HepG2 (cell line): ENCODE data around the gene RAP2A. TPM values are rescaled to one million over a fixed set of nuclear protein-coding genes. Genes with fewer than 3 reads are reported as not detected.

Source experiments
- ATAC-seq: fragments of 200-7000 bp; cut with Tn5 transposase; 3 replicates; pipeline ENCODE4 v1.9.1; 2020; ENCODE audit warnings: mild to moderate bottlenecking, moderate library complexity
- BruUV-seq: library from RNA; stranded (reverse); fragments of 400-500 nt; replicated peaks from 2 replicates; lab custom pipeline; 2021; lab: Mats Ljungman, UMichigan
- CTCF ChIA-PET: fragments of 300-600 bp; formaldehyde crosslinking; extraction: SDS; loops from one replicate; lab custom pipeline; 2021; ENCODE audit warnings: low total read pairs, inconsistent platforms, low intra/inter-chr PET ratio; lab: Yijun Ruan, JAX
- POLR2A ChIA-PET: fragments of 350-600 bp; sonication (Branson Sonifier 250); formaldehyde crosslinking; loops from one replicate; lab custom pipeline; 2020; ENCODE audit warnings: antibody characterized with exemption, inconsistent platforms; lab: Yijun Ruan, JAX
- DNase-seq: peaks from one replicate; pipeline ENCODE4 v3.0.0-alpha.2; 2015; ENCODE audit warnings: low spot score
- FAIRE-seq: peaks from 3 replicates; lab custom pipeline; 2011; peaks lifted over from hg19 to GRCh38; lab: Jason Lieb, UNC
- H2AFZ ChIP-seq: one replicate; pipeline ENCODE4 v1.6.1; 2011; ENCODE audit warnings: low read length, inconsistent platforms
- H3K27ac ChIP-seq: fragments of 300-600 bp; 3 replicates; pipeline ENCODE4 v1.8.0; 2011; ENCODE audit warnings: mixed run types, mild to moderate bottlenecking, mixed read lengths, low read length, inconsistent platforms; ENCODE audit not compliant: insufficient read depth; ENCODE audit errors: extremely low read length
- H3K27me3 ChIP-seq, 2 experiments: fragments of 200-600 bp in 1 of 2; 2 replicates in 1 of 2; 3 replicates in 1 of 2; pipeline versions ENCODE4 v1.6.0 to v1.8.0; 2011; ENCODE audit warnings: low read length in 2 of 2, mild to moderate bottlenecking in 2 of 2, moderate library complexity in 2 of 2, inconsistent platforms in 1 of 2; ENCODE audit not compliant: insufficient read depth in 2 of 2, control insufficient read depth in 1 of 2
- H3K36me3 ChIP-seq, 2 experiments: fragments of 200-600 bp in 1 of 2; replicated peaks in 1 of 2; 2 replicates in 1 of 2; 3 replicates in 1 of 2; pipeline versions ENCODE4 v1.5.1 to v1.8.0; 2011; ENCODE audit warnings: low read length in 2 of 2, inconsistent platforms in 1 of 2; ENCODE audit not compliant: insufficient read depth in 2 of 2, control insufficient read depth in 1 of 2
- H3K4me1 ChIP-seq: 2 replicates; pipeline ENCODE4 v1.5.1; 2012; ENCODE audit warnings: low read length, inconsistent platforms; ENCODE audit not compliant: insufficient read depth
- H3K4me2 ChIP-seq: 2 replicates; pipeline ENCODE4 v1.6.0; 2011; ENCODE audit warnings: low read depth, low read length, inconsistent platforms
- H3K4me3 ChIP-seq, 3 experiments: fragments of 200-600 bp in 1 of 3; sonication (generic), shearing (Covaris generic) in 1 of 3; replicated peaks in 1 of 3; 2 replicates each; pipeline ENCODE4 v1.5.1; 2011 to 2016; ENCODE audit warnings: low read length in 3 of 3, inconsistent platforms in 2 of 3, low read depth in 2 of 3, mild to moderate bottlenecking in 2 of 3, control low read depth in 1 of 3, mixed read lengths in 1 of 3; ENCODE audit not compliant: insufficient read depth in 1 of 3
- H3K79me2 ChIP-seq: one replicate; pipeline ENCODE4 v1.6.1; 2011; ENCODE audit warnings: low read length, inconsistent platforms; ENCODE audit not compliant: insufficient read depth
- H3K9ac ChIP-seq: 2 replicates; pipeline ENCODE4 v1.6.0; 2011; ENCODE audit warnings: mild to moderate bottlenecking, low read depth, low read length, inconsistent platforms; ENCODE audit not compliant: insufficient read depth
- H3K9me3 ChIP-seq: 2 replicates; pipeline ENCODE4 v1.5.1; 2012; ENCODE audit warnings: mild to moderate bottlenecking, low read length
- H4K20me1 ChIP-seq: 2 replicates; pipeline ENCODE4 v1.6.0; 2011; ENCODE audit warnings: inconsistent platforms, mild to moderate bottlenecking, low read length, moderate library complexity; ENCODE audit not compliant: insufficient read depth
- ATF2 ChIP-seq: sonication (generic); formaldehyde crosslinking; IDR thresholded peaks from 2 replicates; pipeline ENCODE4 v1.4.0; 2020; ENCODE audit warnings: missing genetic modification reagents
- DR1 ChIP-seq: sonication (generic); formaldehyde crosslinking; IDR thresholded peaks from 2 replicates; pipeline ENCODE4 v1.8.0; 2021; ENCODE audit warnings: mild to moderate bottlenecking, missing genetic modification reagents, inconsistent platforms
- GABPA ChIP-seq, 2 experiments: IDR thresholded peaks; 2 replicates each; pipeline ENCODE4 v1.6.1; 2011 to 2016; ENCODE audit warnings: low read depth in 2 of 2, low read length in 1 of 2, missing biosample characterization in 1 of 2, missing genetic modification characterization in 1 of 2
- HOMEZ ChIP-seq: IDR thresholded peaks from 2 replicates; pipeline ENCODE4 v1.6.1; 2016; ENCODE audit warnings: low read depth
- ISL2 ChIP-seq: sonication (generic); formaldehyde crosslinking; IDR thresholded peaks from 2 replicates; pipeline ENCODE4 v1.5.0; 2020; ENCODE audit warnings: missing genetic modification reagents
- POLR2AphosphoS5 ChIP-seq: IDR thresholded peaks from 2 replicates; pipeline ENCODE4 v1.6.1; 2012; ENCODE audit warnings: low read depth, low read length
- ZNF232 ChIP-seq: sonication (generic); formaldehyde crosslinking; IDR thresholded peaks from 2 replicates; pipeline ENCODE4 v1.4.0; 2020; ENCODE audit warnings: missing genetic modification reagents, borderline replicate concordance
- ZNF670 ChIP-seq: sonication (generic); formaldehyde crosslinking; IDR thresholded peaks from 2 replicates; pipeline ENCODE4 v1.8.0; 2022; ENCODE audit warnings: mild to moderate bottlenecking, missing genetic modification reagents, borderline replicate concordance
- ZXDC ChIP-seq: sonication (generic); formaldehyde crosslinking; IDR thresholded peaks from 2 replicates; pipeline ENCODE4 v1.5.0; 2020; ENCODE audit warnings: mild to moderate bottlenecking, missing genetic modification reagents
- WGBS: methylation state at CpG from one replicate; pipeline ENCODE4 v1.1.6; 2017; ENCODE audit warnings: low lambda C conversion rate; 5-methylcytosine and 5-hydroxymethylcytosine counted together
- in situ Hi-C: cut with HindIII; loops from 2 replicates; pipeline ENCODE4 v1.10.0; 2017; ENCODE audit warnings: low pct_unique_long_range_greater_than_20kb; ENCODE audit not compliant: extremely low pct_ligation_motif_present
- intact Hi-C: fragments of 100-400 bp; cut with micrococcal nuclease; formaldehyde crosslinking; loops from one replicate; pipeline ENCODE4 v1.10.0; 2022; ENCODE audit not compliant: unreplicated experiment
- polyA plus RNA-seq, 8 experiments: library from polyadenylated mRNA; depleted of rRNA in 3 of 8; stranded (reverse) in 7 of 8; unstranded in 1 of 8; fragments of >200 nt; fragmentation: Illumina TruSeq in 4 of 8; extraction: Trizol in 4 of 8; gene quantifications; 2 replicates each; pipeline versions ENCODE4 v1.2.1 to v1.2.3, GENCODE V29; 2011 to 2016; ENCODE audit warnings: low read depth in 4 of 8, missing spikeins in 1 of 8, mixed read lengths in 1 of 8; ENCODE audit not compliant: insufficient read depth in 1 of 8
- total RNA-seq, 5 experiments: library from RNA; depleted of rRNA; stranded (reverse); fragments of >200 nt; fragmentation: Illumina TruSeq; extraction: Trizol; gene quantifications; 2 replicates each; pipeline ENCODE4 v1.2.3, GENCODE V29; 2016; ENCODE audit warnings: low read depth in 1 of 5

RAP2A gene
- total and polyA plus RNA-seq, 2 of the 13 experiments (the other 11 are each of a cell fraction or from before 2014, with no cell fraction given) = 9.9 to 23.1 TPM

- Histone ChIP-seq H3K4me2 (no peak overlapping the region), H2AFZ (no peak overlapping the region), H3K36me3 (peaks cover 0 to 5% of the 10 kb centered on the region in 2 experiments; a peak in 2 of 5 replicates), H3K27ac (no peak overlapping the region), H3K27me3 (no peaks in the 10 kb centered on the region), H4K20me1 (no peaks in the 10 kb centered on the region), H3K9ac (no peak overlapping the region)
- WGBS = 95% methylated on average over 2 of the region's 2 CpGs
- FAIRE-seq = no peak
- BruUV-seq = no TSS peak
- in situ Hi-C loops (no loop called here), intact Hi-C loops (loop anchor here (10.0 kb wide), 1 partner anchor 213 kb away; the partner anchor contains the start of gene MBNL2)
- TF ChIP-seq ATF2 (CRISPR knock-in tag) (no peak), ZXDC (CRISPR knock-in tag) (no peak), GABPA (IDR thresholded peaks at IDR 0.05; ENCODE audit: low read depth, low read length) (no peak), GABPA (CRISPR knock-in tag; IDR thresholded peaks at IDR 0.05; ENCODE audit: low read depth) (no peak), POLR2AphosphoS5 (no peak), ZNF232 (CRISPR knock-in tag) (no peak), DR1 (CRISPR knock-in tag) (no peak), ISL2 (CRISPR knock-in tag) (no peak), ZNF670 (CRISPR knock-in tag) (no peak), HOMEZ (CRISPR knock-in tag) (no peak)
- TF ChIP-seq, all 625 proteins: peak for 0
- Histone ChIP-seq H3K4me1 (peaks cover 41% of the 10 kb centered on the region), H3K9me3 (no peaks in the 10 kb centered on the region), H3K79me2 (peaks cover 32% of the 10 kb centered on the region), H3K4me3 (no peak overlapping the region)
- ATAC-seq (no peak), DNase-seq (no peak)
- CTCF ChIA-PET = no interaction called here
- POLR2A ChIA-PET = no interaction called here
Measured at GRCh38 chr13:97437729-97438128, 3.8 kb downstream of the RAP2A start.
